GM10266 (cell line): ENCODE measurements around the gene GNS.

Experiments
- DNase-seq: peaks from one replicate; pipeline ENCODE4 v3.0.0; 2012; ENCODE audit errors: extremely low spot score
- TF ChIP-seq, protein P1 (sequence below): IDR thresholded peaks from 2 replicates; pipeline ENCODE4 v1.5.1; 2012; ENCODE audit warnings: mild to moderate bottlenecking, low read depth; ENCODE audit not compliant: control insufficient read depth, insufficient read depth; ENCODE audit errors: missing control alignments

Gene GNS

DNA sequence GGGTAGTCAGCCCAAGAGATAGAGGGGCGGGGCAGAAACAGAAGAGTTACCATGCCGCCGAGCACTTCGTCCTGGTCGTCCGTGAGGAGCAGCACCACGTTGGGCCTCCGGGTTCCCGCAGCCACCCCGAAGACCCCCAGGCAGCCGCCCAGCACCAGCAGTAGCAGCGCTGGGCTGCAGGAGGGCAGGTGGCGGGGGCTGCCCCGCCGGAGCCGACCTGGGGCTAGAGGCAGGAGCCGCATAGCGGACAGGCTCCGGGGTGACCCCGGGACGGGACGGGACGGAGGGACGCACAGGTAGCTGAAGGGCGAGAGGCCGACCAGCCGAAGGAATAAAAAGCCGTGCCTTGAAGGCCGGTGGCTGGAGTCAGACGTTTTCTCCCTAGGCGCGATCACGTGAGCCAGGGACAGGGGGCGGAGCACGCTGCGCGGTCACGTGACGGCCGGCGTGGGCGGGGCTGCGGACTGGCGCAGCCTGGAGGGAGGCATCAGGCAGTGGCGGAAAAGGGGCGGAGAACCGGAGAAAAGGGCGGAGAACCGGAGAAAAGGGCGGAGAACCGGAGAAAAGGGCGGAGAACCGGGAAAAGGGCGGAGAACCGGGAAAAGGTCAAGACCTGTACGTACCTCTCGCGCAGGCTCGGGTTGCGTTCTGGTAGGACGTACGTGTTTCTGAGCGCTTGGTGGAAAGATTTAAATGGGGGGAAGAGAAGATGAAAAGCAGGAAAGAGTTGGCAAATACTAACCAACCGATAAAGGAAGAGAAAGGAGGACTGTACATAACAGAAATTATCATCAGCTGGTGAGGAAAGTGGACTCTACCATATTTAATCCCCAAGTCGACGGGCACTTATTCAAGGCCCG, at the start of gene GNS:
TSS of gene GNS (minus strand) at position 372 of the 860 bp plus-strand sequence. CDS start at position 242, 130 bp downstream.
- TF ChIP-seq, protein P1, sequence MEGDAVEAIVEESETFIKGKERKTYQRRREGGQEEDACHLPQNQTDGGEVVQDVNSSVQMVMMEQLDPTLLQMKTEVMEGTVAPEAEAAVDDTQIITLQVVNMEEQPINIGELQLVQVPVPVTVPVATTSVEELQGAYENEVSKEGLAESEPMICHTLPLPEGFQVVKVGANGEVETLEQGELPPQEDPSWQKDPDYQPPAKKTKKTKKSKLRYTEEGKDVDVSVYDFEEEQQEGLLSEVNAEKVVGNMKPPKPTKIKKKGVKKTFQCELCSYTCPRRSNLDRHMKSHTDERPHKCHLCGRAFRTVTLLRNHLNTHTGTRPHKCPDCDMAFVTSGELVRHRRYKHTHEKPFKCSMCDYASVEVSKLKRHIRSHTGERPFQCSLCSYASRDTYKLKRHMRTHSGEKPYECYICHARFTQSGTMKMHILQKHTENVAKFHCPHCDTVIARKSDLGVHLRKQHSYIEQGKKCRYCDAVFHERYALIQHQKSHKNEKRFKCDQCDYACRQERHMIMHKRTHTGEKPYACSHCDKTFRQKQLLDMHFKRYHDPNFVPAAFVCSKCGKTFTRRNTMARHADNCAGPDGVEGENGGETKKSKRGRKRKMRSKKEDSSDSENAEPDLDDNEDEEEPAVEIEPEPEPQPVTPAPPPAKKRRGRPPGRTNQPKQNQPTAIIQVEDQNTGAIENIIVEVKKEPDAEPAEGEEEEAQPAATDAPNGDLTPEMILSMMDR = no peak

DNA sequence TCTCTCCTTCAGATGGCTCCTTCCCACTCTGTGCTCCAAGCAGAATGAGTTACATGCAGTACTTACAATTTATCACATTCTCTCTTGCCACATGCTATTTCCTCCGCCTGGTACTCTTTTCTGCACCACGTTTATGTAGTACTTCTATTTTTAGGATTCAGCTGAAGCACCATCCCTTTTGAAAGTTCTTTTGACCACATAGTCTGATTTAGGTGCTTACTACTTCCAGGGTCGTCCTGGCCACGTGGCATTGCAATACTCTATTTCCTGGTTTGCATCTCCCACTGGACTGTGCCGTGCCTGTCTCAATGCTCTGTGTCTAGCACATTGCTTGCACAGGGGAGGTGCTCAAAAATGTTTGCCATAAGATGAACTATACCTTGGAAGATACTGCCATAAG, 48.9 kb upstream of the GNS start:
- TF ChIP-seq, protein P1 = no peak
- DNase-seq = no peak

More for the DNA sequence above, at the start of gene GNS:
- peak; percentile 94 for DNase-seq

DNA sequence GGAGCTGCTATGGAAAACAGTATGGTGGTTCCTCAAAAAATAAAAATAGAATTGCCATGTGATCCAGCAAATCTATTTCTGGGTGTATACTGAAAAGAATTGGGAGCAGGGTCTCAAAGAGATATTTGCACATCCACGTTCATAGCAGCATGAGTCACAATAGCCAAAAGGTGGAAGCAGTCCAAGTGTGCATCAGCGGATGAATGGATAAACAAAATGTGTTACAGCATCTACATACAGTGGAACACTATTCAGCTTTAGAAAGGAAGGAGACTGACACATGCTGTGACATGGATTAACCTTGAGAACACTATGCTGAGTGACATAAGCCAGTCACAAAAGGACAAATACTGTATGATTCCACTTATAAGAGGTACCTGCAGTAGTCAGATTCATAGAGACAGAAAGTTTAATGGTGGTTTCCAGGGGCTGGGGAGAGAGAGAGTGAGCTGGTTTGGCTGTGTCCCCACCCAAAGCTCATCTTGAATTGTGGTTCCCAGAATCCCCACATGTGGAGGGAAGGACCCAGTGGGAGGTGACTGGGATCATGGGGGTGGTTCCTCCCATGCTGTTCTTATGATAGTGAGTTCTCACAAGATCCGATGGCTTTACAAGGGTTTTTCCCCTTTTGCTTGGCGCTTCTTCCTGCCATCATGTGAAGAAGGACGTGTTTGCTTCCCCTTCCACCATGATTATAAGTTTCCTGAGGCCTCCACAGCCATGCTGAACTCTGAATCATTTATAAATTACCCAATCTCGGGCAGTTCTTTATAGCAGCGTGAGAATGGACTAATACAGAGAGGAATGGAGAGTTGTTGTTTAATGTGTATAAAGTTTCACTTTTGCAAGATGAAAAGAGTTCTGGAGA, 47.6 kb upstream of the GNS start:
- TF ChIP-seq, protein P1 = no peak
- DNase-seq = no peak

DNA sequence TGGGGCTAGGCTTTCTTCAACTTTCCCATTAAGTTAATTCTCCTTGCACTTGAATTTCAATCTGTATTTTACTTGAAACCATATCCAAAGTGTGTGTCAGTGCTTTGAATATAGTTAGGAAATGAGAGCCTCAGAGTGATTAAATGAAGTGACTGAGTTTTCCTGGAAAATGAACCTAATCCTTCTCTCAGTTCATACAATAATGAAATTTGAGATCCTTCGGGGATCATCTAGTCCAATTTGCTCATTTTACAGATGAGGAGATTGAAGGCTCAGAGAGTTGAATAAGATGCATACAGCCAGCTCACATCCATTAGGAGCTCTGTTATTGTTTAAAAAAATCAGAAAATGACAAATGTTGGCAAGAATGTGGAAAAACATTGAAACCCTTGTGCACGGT, 47.0 kb upstream of the GNS start:
- no peak for DNase-seq
- TF ChIP-seq, protein P1 = no peak

DNA sequence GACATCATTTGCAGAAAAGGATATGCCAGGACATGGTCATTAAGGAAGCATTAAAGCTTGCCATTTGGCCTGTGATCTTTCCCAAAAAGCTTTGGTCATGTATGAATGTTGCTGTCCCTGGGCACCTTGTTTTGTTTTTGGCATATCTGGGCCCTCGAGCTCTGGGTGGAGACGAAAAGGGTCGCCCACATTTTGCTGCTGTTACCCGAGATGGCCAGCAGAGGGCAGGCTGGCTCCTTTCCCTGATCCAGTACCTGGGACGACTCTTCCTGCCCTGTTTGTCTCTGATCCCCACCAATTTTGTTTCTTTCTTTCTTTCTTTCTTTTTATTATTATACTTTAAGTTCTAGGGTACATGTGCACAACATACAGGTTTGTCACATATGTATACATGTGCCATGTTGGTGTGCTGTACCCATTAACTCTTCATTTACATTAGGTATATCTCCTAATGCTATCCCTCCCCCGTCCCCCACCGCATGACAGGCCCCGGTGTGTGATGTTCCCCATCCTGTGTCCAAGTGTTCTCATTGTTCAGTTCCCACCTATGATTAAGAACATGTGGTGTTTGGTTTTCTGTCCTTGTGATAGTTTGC, 43.1 kb upstream of the GNS start:
- TF ChIP-seq, protein P1 = peak; percentile 91
- DNase-seq = peak; percentile 68

DNA sequence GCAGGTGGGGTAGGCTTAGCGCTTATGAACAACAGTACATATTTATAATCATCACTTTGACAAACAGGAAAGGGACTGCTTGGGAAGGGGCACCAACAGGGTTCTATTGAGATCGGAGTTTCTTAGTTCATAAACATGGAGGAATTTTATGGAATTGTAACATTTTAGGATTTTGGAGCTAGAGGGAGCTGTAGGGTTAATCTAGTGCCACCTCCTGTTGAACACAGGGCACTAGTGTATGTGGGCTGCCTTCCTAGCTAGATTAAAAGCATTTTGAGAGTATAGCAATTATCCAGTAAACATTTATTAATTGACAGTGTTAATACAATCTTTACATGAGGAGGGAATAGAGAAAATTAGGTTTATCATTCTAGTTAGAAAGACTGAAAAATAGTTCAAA, 42.2 kb upstream of the GNS start:
- DNase-seq = no peak
- TF ChIP-seq, protein P1 = peak; percentile 21

DNA sequence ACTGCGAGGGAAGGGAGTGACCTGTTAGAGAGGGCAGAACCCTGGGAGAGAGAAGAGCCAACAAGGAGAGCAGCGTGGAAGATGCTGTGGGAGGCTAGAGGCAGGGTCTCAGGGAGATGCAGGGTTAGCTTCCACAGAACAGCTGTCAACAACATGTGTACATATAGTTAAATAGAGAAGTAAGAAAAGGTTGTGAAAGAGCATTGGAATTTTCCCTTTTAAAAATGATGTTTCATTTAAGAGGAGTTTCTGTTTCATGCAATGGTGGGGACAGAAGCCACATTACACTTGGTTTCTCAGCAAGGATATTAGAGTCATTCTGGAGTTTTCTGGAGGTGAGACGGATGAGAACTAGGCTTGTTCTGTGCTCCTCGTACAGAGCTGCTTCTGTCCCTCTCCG, 41.4 kb upstream of the GNS start:
- TF ChIP-seq, protein P1 = no peak
- DNase-seq = peak; percentile 39
